Measurements from ENCODE around the gene MRPL24. TPM values are rescaled to one million over a fixed set of nuclear protein-coding genes. Genes with fewer than 3 reads are reported as not detected.

The MRPL24 gene
- total and polyA plus RNA-seq, 9 of the 15 experiments (the other 6 are each of a cell fraction or from before 2014, with no cell fraction given), result 74.3 to 267 (median 113) TPM

DNA sequence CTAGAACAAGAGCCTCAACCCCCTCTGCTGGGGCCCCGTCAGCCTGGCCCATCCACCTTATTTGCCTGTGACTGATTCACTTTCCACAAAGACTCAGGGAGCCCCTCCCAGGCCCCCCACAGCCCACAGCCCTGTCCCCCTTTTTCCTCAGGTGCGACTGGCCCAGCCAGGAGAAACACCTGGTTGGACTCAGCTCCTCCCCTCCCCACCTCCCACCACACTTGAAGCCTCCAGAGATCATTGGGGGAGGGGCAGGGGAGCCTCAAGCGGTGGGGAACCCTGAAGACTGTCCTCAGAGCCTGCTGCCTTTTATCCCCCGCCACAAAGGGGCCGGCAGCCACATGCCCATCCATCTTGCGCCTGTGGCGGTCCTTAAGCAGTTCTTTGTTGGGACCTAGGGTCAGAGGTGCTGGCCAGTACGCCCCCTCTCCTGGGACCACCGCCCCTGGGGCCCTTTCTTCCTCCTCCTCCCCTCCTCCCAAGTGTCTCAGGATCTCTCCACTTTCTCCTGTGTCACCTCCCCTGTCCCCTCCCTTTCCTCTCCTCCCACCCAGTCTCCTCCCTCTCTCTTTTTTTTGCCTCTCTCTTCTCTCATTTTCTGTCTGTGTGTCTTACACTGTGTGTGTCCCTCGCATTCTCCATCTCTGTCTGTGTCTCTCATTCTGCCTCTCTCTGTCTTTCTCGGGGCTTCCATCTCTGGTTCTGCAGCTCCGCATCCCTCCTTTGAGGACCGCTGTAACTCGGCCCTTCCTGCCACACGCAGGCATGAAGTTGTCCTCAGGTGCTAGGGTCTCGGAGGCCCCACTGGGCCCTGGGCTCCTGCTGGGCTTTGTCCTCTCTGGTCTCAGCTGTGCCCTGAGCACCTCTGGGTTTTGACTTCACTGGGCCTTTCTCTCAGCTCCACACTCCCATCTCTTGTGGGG is 47.7 kb downstream of the MRPL24 start (continued):
- no peak for TF ChIP-seq MTA3 (IDR thresholded peaks at IDR 0.05; ENCODE audit: borderline replicate concordance)
- no peak for TF ChIP-seq ZNF24 (IDR thresholded peaks at IDR 0.05)
- no peak for TF ChIP-seq ARID2 (IDR thresholded peaks at IDR 0.05)
- no peak for TF ChIP-seq STAG1 (CRISPR knock-in tag; IDR thresholded peaks at IDR 0.05; ENCODE audit: borderline replicate concordance)
- TF ChIP-seq, protein P1, sequence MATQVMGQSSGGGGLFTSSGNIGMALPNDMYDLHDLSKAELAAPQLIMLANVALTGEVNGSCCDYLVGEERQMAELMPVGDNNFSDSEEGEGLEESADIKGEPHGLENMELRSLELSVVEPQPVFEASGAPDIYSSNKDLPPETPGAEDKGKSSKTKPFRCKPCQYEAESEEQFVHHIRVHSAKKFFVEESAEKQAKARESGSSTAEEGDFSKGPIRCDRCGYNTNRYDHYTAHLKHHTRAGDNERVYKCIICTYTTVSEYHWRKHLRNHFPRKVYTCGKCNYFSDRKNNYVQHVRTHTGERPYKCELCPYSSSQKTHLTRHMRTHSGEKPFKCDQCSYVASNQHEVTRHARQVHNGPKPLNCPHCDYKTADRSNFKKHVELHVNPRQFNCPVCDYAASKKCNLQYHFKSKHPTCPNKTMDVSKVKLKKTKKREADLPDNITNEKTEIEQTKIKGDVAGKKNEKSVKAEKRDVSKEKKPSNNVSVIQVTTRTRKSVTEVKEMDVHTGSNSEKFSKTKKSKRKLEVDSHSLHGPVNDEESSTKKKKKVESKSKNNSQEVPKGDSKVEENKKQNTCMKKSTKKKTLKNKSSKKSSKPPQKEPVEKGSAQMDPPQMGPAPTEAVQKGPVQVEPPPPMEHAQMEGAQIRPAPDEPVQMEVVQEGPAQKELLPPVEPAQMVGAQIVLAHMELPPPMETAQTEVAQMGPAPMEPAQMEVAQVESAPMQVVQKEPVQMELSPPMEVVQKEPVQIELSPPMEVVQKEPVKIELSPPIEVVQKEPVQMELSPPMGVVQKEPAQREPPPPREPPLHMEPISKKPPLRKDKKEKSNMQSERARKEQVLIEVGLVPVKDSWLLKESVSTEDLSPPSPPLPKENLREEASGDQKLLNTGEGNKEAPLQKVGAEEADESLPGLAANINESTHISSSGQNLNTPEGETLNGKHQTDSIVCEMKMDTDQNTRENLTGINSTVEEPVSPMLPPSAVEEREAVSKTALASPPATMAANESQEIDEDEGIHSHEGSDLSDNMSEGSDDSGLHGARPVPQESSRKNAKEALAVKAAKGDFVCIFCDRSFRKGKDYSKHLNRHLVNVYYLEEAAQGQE (IDR thresholded peaks at IDR 0.05; ENCODE audit: borderline replicate concordance), result no peak
- TF ChIP-seq, protein P1 (CRISPR knock-in tag; IDR thresholded peaks at IDR 0.05; ENCODE audit: low read depth), result no peak
- no peak for TF ChIP-seq POLR2H (tag; IDR thresholded peaks at IDR 0.05; ENCODE audit: low read depth)
- no peak for TF ChIP-seq ZNF253 (CRISPR knock-in tag; conservative IDR thresholded peaks at IDR 0.05)
- TF ChIP-seq ZNF778 (CRISPR knock-in tag; IDR thresholded peaks at IDR 0.05), result no peak
- TF ChIP-seq, protein P2, sequence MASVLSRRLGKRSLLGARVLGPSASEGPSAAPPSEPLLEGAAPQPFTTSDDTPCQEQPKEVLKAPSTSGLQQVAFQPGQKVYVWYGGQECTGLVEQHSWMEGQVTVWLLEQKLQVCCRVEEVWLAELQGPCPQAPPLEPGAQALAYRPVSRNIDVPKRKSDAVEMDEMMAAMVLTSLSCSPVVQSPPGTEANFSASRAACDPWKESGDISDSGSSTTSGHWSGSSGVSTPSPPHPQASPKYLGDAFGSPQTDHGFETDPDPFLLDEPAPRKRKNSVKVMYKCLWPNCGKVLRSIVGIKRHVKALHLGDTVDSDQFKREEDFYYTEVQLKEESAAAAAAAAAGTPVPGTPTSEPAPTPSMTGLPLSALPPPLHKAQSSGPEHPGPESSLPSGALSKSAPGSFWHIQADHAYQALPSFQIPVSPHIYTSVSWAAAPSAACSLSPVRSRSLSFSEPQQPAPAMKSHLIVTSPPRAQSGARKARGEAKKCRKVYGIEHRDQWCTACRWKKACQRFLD (CRISPR knock-in tag; IDR thresholded peaks at IDR 0.05), result peak; percentile 74; the same call in 1 of the 2 replicates
- TF ChIP-seq ZBED1 (IDR thresholded peaks at IDR 0.05), result no peak
- no peak for TF ChIP-seq KHSRP (IDR thresholded peaks at IDR 0.05)
- TF ChIP-seq, protein P3, sequence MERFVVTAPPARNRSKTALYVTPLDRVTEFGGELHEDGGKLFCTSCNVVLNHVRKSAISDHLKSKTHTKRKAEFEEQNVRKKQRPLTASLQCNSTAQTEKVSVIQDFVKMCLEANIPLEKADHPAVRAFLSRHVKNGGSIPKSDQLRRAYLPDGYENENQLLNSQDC (CRISPR knock-in tag; IDR thresholded peaks at IDR 0.05), result no peak
- TF ChIP-seq, protein P4, sequence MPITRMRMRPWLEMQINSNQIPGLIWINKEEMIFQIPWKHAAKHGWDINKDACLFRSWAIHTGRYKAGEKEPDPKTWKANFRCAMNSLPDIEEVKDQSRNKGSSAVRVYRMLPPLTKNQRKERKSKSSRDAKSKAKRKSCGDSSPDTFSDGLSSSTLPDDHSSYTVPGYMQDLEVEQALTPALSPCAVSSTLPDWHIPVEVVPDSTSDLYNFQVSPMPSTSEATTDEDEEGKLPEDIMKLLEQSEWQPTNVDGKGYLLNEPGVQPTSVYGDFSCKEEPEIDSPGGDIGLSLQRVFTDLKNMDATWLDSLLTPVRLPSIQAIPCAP (CRISPR knock-in tag; IDR thresholded peaks at IDR 0.05; ENCODE audit: borderline replicate concordance), result no peak
- TF ChIP-seq, protein P5, sequence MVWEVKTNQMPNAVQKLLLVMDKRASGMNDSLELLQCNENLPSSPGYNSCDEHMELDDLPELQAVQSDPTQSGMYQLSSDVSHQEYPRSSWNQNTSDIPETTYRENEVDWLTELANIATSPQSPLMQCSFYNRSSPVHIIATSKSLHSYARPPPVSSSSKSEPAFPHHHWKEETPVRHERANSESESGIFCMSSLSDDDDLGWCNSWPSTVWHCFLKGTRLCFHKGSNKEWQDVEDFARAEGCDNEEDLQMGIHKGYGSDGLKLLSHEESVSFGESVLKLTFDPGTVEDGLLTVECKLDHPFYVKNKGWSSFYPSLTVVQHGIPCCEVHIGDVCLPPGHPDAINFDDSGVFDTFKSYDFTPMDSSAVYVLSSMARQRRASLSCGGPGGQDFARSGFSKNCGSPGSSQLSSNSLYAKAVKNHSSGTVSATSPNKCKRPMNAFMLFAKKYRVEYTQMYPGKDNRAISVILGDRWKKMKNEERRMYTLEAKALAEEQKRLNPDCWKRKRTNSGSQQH (CRISPR knock-in tag; IDR thresholded peaks at IDR 0.05), result no peak
- TF ChIP-seq SP1 (CRISPR knock-in tag; IDR thresholded peaks at IDR 0.05), result no peak; the same call in 1 of the 2 replicates
